Ishikawa (cell line): ENCODE measurements around the gene GNG7.
A peak's percentile ranks its signal among the peaks of the same experiment; 100 is the strongest.

Source experiments
- CEBPB ChIP-seq: IDR thresholded peaks from 2 replicates; pipeline ENCODE4 v1.6.1; 2012
- CREB1 ChIP-seq: IDR thresholded peaks from 2 replicates; pipeline ENCODE4 v1.6.1; 2012; ENCODE audit warnings: low read depth
- EGR1 ChIP-seq: IDR thresholded peaks from 2 replicates; pipeline ENCODE4 v1.6.1; 2012
- EP300 ChIP-seq: IDR thresholded peaks from 2 replicates; pipeline ENCODE4 v1.6.1; 2012; ENCODE audit warnings: borderline replicate concordance
- FOXM1 ChIP-seq: IDR thresholded peaks from 2 replicates; pipeline ENCODE4 v1.6.1; 2012; ENCODE audit warnings: low read depth, borderline replicate concordance
- MAX ChIP-seq: IDR thresholded peaks from 2 replicates; pipeline ENCODE4 v1.6.1; 2012
- NFIC ChIP-seq: IDR thresholded peaks from 2 replicates; pipeline ENCODE4 v1.6.1; 2012
- RAD21 ChIP-seq: IDR thresholded peaks from 2 replicates; pipeline ENCODE4 v1.6.1; 2012; ENCODE audit warnings: low read depth
- TAF1 ChIP-seq: IDR thresholded peaks from 2 replicates; pipeline ENCODE4 v1.6.1; 2012; ENCODE audit warnings: low read depth, mild to moderate bottlenecking
- TCF12 ChIP-seq: IDR thresholded peaks from 2 replicates; pipeline ENCODE4 v1.6.1; 2012; ENCODE audit warnings: low read depth
- TEAD4 ChIP-seq: IDR thresholded peaks from 2 replicates; pipeline ENCODE4 v1.6.1; 2012
- YY1 ChIP-seq: IDR thresholded peaks from 2 replicates; pipeline ENCODE4 v1.6.1; 2012; ENCODE audit warnings: low read depth
- ZBTB7A ChIP-seq: IDR thresholded peaks from 2 replicates; pipeline ENCODE4 v1.6.1; 2012; ENCODE audit warnings: low read depth
- TF ChIP-seq, protein P1 (sequence below): IDR thresholded peaks from 2 replicates; pipeline ENCODE4 v1.6.1; 2012
- TF ChIP-seq, protein P2 (sequence below): IDR thresholded peaks from 2 replicates; pipeline ENCODE4 v1.6.1; 2012; ENCODE audit warnings: low read depth, mild to moderate bottlenecking

Gene GNG7

DNA sequence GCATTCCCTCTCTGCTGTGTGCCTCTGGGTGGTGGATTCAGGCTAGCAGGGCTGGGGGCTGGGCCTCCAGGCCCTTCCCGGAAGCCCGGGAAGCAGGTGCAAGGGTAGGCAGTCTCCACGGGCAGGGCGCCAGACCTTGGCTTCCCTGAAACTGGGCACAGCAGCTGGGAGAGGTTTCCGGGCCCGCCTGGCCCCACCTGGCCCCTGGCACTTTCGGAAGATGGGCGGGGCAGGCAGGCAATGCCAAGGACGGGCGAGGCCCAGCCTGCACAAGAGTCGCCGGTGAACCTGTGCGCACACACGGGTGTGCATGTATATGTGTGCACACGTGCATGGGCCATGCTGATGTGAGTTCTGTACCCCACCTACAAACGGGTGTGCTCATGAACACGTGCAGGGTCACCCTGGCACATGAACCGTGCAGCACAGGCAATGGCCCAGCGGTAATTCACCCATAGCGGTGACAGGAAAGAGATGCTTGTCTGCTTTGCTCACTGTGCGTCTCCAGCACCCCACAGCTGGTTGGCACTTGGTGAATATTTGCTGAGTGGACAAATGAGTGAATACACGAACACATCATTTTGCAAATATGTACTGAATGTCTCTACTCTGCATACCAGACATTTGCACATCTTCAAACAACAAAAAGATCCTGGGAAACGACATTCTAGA lies 211.2 kb downstream of the GNG7 start:
- TF ChIP-seq ZBTB7A (peak; percentile 72; the same call in 1 of the 2 replicates), MAX (peak; percentile 89), YY1 (no peak), RAD21 (no peak), TEAD4 (peak; percentile 93), NFIC (peak; percentile 92), FOXM1 (peak; percentile 65; the same call in 1 of the 2 replicates), TCF12 (peak; percentile 89), EP300 (peak; percentile 83)
- TF ChIP-seq, protein P1, sequence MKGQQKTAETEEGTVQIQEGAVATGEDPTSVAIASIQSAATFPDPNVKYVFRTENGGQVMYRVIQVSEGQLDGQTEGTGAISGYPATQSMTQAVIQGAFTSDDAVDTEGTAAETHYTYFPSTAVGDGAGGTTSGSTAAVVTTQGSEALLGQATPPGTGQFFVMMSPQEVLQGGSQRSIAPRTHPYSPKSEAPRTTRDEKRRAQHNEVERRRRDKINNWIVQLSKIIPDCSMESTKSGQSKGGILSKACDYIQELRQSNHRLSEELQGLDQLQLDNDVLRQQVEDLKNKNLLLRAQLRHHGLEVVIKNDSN = peak; percentile 44

DNA sequence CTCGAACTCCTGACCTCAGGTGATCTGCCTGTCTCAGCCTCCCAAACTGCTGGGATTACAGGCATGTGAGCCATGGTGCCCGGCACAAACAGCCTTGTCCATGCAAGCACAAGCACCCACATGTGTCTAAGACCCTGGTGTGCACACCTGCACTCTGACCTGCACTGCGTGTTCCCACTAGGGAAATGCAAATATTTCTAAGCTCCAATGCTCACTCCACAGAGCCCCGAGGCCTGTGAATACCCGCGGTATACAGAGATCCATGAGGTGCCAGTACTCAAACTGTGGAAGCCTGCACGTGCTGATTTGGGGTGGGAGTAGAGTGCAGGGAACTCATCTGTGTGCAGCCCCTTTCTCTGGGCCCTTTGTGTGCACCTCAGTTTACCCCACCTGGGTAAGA lies 211.8 kb downstream of the GNG7 start:
- TF ChIP-seq TAF1 (no peak), FOXM1 (no peak), MAX (no peak), CEBPB (no peak), TEAD4 (no peak), YY1 (no peak), ZBTB7A (no peak), EP300 (no peak)
- TF ChIP-seq, protein P2, sequence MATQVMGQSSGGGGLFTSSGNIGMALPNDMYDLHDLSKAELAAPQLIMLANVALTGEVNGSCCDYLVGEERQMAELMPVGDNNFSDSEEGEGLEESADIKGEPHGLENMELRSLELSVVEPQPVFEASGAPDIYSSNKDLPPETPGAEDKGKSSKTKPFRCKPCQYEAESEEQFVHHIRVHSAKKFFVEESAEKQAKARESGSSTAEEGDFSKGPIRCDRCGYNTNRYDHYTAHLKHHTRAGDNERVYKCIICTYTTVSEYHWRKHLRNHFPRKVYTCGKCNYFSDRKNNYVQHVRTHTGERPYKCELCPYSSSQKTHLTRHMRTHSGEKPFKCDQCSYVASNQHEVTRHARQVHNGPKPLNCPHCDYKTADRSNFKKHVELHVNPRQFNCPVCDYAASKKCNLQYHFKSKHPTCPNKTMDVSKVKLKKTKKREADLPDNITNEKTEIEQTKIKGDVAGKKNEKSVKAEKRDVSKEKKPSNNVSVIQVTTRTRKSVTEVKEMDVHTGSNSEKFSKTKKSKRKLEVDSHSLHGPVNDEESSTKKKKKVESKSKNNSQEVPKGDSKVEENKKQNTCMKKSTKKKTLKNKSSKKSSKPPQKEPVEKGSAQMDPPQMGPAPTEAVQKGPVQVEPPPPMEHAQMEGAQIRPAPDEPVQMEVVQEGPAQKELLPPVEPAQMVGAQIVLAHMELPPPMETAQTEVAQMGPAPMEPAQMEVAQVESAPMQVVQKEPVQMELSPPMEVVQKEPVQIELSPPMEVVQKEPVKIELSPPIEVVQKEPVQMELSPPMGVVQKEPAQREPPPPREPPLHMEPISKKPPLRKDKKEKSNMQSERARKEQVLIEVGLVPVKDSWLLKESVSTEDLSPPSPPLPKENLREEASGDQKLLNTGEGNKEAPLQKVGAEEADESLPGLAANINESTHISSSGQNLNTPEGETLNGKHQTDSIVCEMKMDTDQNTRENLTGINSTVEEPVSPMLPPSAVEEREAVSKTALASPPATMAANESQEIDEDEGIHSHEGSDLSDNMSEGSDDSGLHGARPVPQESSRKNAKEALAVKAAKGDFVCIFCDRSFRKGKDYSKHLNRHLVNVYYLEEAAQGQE = no peak
- TF ChIP-seq, protein P1 = no peak

GRCh38 chr19:2488942-2489731 lies 213.4 kb downstream of the GNG7 start:
- no peak for TF ChIP-seq RAD21
- TF ChIP-seq, protein P1 = no peak
- no peak for TF ChIP-seq TCF12
- peak; percentile 21; the same call in 1 of the 2 replicates for TF ChIP-seq YY1
- peak; percentile 37; the same call in 1 of the 2 replicates for TF ChIP-seq EP300
- peak; percentile 62; the same call in 1 of the 2 replicates for TF ChIP-seq NFIC
- TF ChIP-seq TEAD4 = 0 out of 2 replicates have a peak, but pooled peaks have one; percentile 7
- TF ChIP-seq ZBTB7A = 0 out of 2 replicates have a peak, but pooled peaks have one; percentile 59
- TF ChIP-seq CREB1 = no peak
- TF ChIP-seq TAF1 = peak; percentile 29; the same call in 1 of the 2 replicates
- no peak for TF ChIP-seq EGR1
- TF ChIP-seq MAX = peak; percentile 52; the same call in 1 of the 2 replicates
- no peak for TF ChIP-seq CEBPB
- TF ChIP-seq FOXM1 = no peak
- TF ChIP-seq, protein P2 = no peak

DNA sequence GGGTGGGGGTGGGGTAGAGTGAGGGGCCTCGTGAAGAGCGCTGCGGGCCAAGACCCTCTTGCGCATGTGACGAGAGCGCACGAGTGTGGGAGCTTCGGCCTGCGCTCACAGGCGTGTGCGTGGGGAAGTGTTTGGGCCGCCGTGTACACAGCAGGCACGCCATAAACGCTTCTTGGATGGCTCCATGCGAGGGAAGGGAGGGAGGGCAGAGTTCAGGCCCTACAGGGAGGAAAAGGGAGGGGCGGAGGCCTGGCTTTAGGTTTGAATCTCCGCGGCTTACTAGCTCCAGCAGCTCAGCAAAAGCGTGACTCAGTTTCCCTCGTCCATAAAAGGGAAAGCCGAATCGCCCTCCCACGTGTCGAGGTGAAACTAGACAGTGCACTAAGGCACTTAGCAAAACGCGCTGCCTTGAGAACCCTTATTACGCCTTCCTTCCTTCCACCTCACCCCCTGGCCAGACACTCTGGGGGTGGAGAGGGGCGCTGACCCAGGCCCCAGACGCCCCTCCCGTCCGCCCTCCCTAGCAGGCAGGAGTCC lies 214.0 kb downstream of the GNG7 start:
- TF ChIP-seq CREB1 = no peak
- TF ChIP-seq FOXM1 = no peak
- TF ChIP-seq NFIC = no peak
- TF ChIP-seq, protein P1 = no peak
- no peak for TF ChIP-seq ZBTB7A
- TF ChIP-seq EGR1 = no peak
- no peak for TF ChIP-seq RAD21
- no peak for TF ChIP-seq MAX
- no peak for TF ChIP-seq TAF1
- TF ChIP-seq TCF12 = no peak
- TF ChIP-seq, protein P2 = no peak
- TF ChIP-seq YY1 = no peak
